Measurements from ENCODE around the gene CHRFAM7A. TPM values are rescaled to one million over a fixed set of nuclear protein-coding genes. Genes with fewer than 3 reads are reported as not detected.
"Not testable (repeated sequence)": the region's sequence is repeated elsewhere in the genome, so short reads cannot be mapped to it uniquely, and the experiment has no call there.

CHRFAM7A gene
- total and polyA plus RNA-seq, 2 of the 8 experiments (the other 6 are each of a cell fraction or from before 2014, with no cell fraction given), result 3.1 to 3.3 TPM

- H2BK12ac ChIP-seq (ENCODE audit: low read depth, low read length); H3K79me1 ChIP-seq (ENCODE audit: low read depth, low read length); H4K8ac ChIP-seq (ENCODE audit: extremely low read depth, insufficient read depth, low read length); FAIRE-seq; H3K23ac ChIP-seq (ENCODE audit: insufficient read length); H3K9ac ChIP-seq (replicated peaks in 1 of 4; ENCODE audit: extremely low read depth in 1 of 4, low read depth in 3 of 4, low read length in 3 of 4); H3K27ac ChIP-seq (ENCODE audit: low read depth, low read length); H3K14ac ChIP-seq (ENCODE audit: insufficient read length); POLR2A ChIA-PET (ENCODE audit: partially characterized antibody); H4K20me1 ChIP-seq (replicated peaks in 1 of 2; ENCODE audit: control insufficient read depth in 1 of 2, insufficient read depth in 2 of 2, low read length in 2 of 2); H2BK15ac ChIP-seq (ENCODE audit: low read length); H3K36me3 ChIP-seq (ENCODE audit: control insufficient read depth in 2 of 4, insufficient read depth in 4 of 4, low read length in 3 of 4); H3K56ac ChIP-seq (replicated peaks; ENCODE audit: insufficient read length, low read depth, low read length); H2AFZ ChIP-seq (ENCODE audit: low read length); DNase-seq (ENCODE audit: low read depth in 1 of 2, low spot score in 2 of 2); CTCF ChIA-PET (ENCODE audit: partially characterized antibody); H3K79me2 ChIP-seq (ENCODE audit: control insufficient read depth in 1 of 2, insufficient read depth in 2 of 2, low read length in 2 of 2); H3K23me2 ChIP-seq (ENCODE audit: low read depth, low read length); H2BK5ac ChIP-seq (ENCODE audit: low read depth, low read length); H3K18ac ChIP-seq (ENCODE audit: extremely low read depth, low read length); H4K91ac ChIP-seq (replicated peaks; ENCODE audit: insufficient read length, low read length); H3K4ac ChIP-seq (replicated peaks; ENCODE audit: insufficient read length, low read depth, low read length); H2BK20ac ChIP-seq (ENCODE audit: low read length); H3K4me3 ChIP-seq (ENCODE audit: extremely low read depth in 1 of 4, insufficient read depth in 2 of 4, low read depth in 3 of 4, low read length in 4 of 4); H3K27me3 ChIP-seq (replicated peaks in 1 of 4; ENCODE audit: control insufficient read depth in 3 of 4, extremely low read depth in 1 of 4, insufficient read depth in 3 of 4, low read length in 3 of 4); H4K5ac ChIP-seq (ENCODE audit: insufficient read length, low read depth, low read length); H2AK5ac ChIP-seq (ENCODE audit: low read depth, low read length); H3K4me1 ChIP-seq (replicated peaks in 1 of 4; ENCODE audit: control insufficient read depth in 3 of 4, insufficient read depth in 4 of 4, low read length in 3 of 4); H3K9me3 ChIP-seq (ENCODE audit: insufficient read depth in 2 of 2, low read depth in 1 of 2, low read length in 1 of 2); H2BK120ac ChIP-seq (replicated peaks; ENCODE audit: low read depth, low read length); H3K4me2 ChIP-seq (ENCODE audit: insufficient read depth in 1 of 2, low read depth in 2 of 2, low read length in 2 of 2): not testable (repeated sequence)
- WGBS, 2 experiments (ENCODE audit: extremely low coverage in 1 of 2, insufficient coverage in 1 of 2, insufficient read length in 1 of 2, insufficient replicate concordance in 2 of 2, low coverage in 1 of 2, low lambda C conversion rate in 2 of 2, missing lambda C conversion rate in 1 of 2), result 86% methylated on average over 1 of the region's 3 CpGs; no CpG with 5 or more reads in 1 of the 2 experiments
Measured at GRCh38 chr15:30438348-30438747, 45.0 kb upstream of the CHRFAM7A start.

- CTCF ChIA-PET (ENCODE audit: partially characterized antibody); DNase-seq (ENCODE audit: low read depth in 1 of 2, low spot score in 2 of 2): not testable (repeated sequence)
Measured at GRCh38 chr15:30435878-30436277, 42.5 kb upstream of the CHRFAM7A start.

More at GRCh38 chr15:30435878-30436277, 42.5 kb upstream of the CHRFAM7A start:
- H3K4me3 ChIP-seq (ENCODE audit: extremely low read depth in 1 of 4, insufficient read depth in 2 of 4, low read depth in 3 of 4, low read length in 4 of 4); H2BK15ac ChIP-seq (ENCODE audit: low read length); H3K23ac ChIP-seq (ENCODE audit: insufficient read length); H3K4ac ChIP-seq (replicated peaks; ENCODE audit: insufficient read length, low read depth, low read length); H2BK120ac ChIP-seq (replicated peaks; ENCODE audit: low read depth, low read length); H4K20me1 ChIP-seq (replicated peaks in 1 of 2; ENCODE audit: control insufficient read depth in 1 of 2, insufficient read depth in 2 of 2, low read length in 2 of 2); H3K14ac ChIP-seq (ENCODE audit: insufficient read length); H3K9ac ChIP-seq (replicated peaks in 1 of 4; ENCODE audit: extremely low read depth in 1 of 4, low read depth in 3 of 4, low read length in 3 of 4); H2BK20ac ChIP-seq (ENCODE audit: low read length); H2BK12ac ChIP-seq (ENCODE audit: low read depth, low read length); H3K23me2 ChIP-seq (ENCODE audit: low read depth, low read length); H3K18ac ChIP-seq (ENCODE audit: extremely low read depth, low read length); H4K91ac ChIP-seq (replicated peaks; ENCODE audit: insufficient read length, low read length); H3K27me3 ChIP-seq (replicated peaks in 1 of 4; ENCODE audit: control insufficient read depth in 3 of 4, extremely low read depth in 1 of 4, insufficient read depth in 3 of 4, low read length in 3 of 4); FAIRE-seq; H3K79me1 ChIP-seq (ENCODE audit: low read depth, low read length); H2AK5ac ChIP-seq (ENCODE audit: low read depth, low read length); H3K27ac ChIP-seq (ENCODE audit: low read depth, low read length); H2AFZ ChIP-seq (ENCODE audit: low read length); H4K8ac ChIP-seq (ENCODE audit: extremely low read depth, insufficient read depth, low read length); POLR2A ChIA-PET (ENCODE audit: partially characterized antibody); H2BK5ac ChIP-seq (ENCODE audit: low read depth, low read length); H3K36me3 ChIP-seq (ENCODE audit: control insufficient read depth in 2 of 4, insufficient read depth in 4 of 4, low read length in 3 of 4); H3K56ac ChIP-seq (replicated peaks; ENCODE audit: insufficient read length, low read depth, low read length); H3K9me3 ChIP-seq (ENCODE audit: insufficient read depth in 2 of 2, low read depth in 1 of 2, low read length in 1 of 2); H3K4me1 ChIP-seq (replicated peaks in 1 of 4; ENCODE audit: control insufficient read depth in 3 of 4, insufficient read depth in 4 of 4, low read length in 3 of 4); H4K5ac ChIP-seq (ENCODE audit: insufficient read length, low read depth, low read length); H3K79me2 ChIP-seq (ENCODE audit: control insufficient read depth in 1 of 2, insufficient read depth in 2 of 2, low read length in 2 of 2); H3K4me2 ChIP-seq (ENCODE audit: insufficient read depth in 1 of 2, low read depth in 2 of 2, low read length in 2 of 2): not testable (repeated sequence)
- WGBS, 2 experiments (ENCODE audit: extremely low coverage in 1 of 2, insufficient coverage in 1 of 2, insufficient read length in 1 of 2, insufficient replicate concordance in 2 of 2, low coverage in 1 of 2, low lambda C conversion rate in 2 of 2, missing lambda C conversion rate in 1 of 2), result 90% methylated on average over 3 of the region's 5 CpGs; no CpG with 5 or more reads in 1 of the 2 experiments
